HEK293T (cell line): ENCODE measurements around the gene GPALPP1.
"Not testable (repeated sequence)": the region's sequence is repeated elsewhere in the genome, so short reads cannot be mapped to it uniquely, and the experiment has no call there.

ENCODE experiments used
- CTCF ChIA-PET: fragments of 350-600 bp; formaldehyde crosslinking; extraction: SDS; loops from one replicate; lab custom pipeline; 2021; ENCODE audit warnings: antibody characterized with exemption, inconsistent platforms; lab: Yijun Ruan, JAX
- POLR2A ChIA-PET: fragments of 350-600 bp; formaldehyde crosslinking; extraction: SDS; loops from one replicate; lab custom pipeline; 2020; ENCODE audit warnings: antibody characterized with exemption, inconsistent platforms; lab: Yijun Ruan, JAX
- DNase-seq: peaks from one replicate; pipeline ENCODE4 v3.0.0; 2012; ENCODE audit warnings: mixed read lengths; ENCODE audit errors: extremely low spot score
- ARNT ChIP-seq: fragments of 450-650 bp; IDR thresholded peaks from 2 replicates; pipeline ENCODE4 v1.6.1; 2017; ENCODE audit warnings: mild to moderate bottlenecking
- BHLHE40 ChIP-seq: fragments of 450-650 bp; IDR thresholded peaks from 2 replicates; pipeline ENCODE4 v1.6.1; 2016; ENCODE audit warnings: mild to moderate bottlenecking, moderate library complexity, borderline replicate concordance
- CTBP1 ChIP-seq: fragments of 450-650 bp; IDR thresholded peaks from 2 replicates; pipeline ENCODE4 v1.6.1; 2016; ENCODE audit warnings: borderline replicate concordance
- ELF4 ChIP-seq: fragments of 450-650 bp; IDR thresholded peaks from 2 replicates; pipeline ENCODE4 v1.6.1; 2017; ENCODE audit warnings: antibody characterized with exemption
- FOXA1 ChIP-seq: fragments of 450-650 bp; IDR thresholded peaks from 2 replicates; pipeline ENCODE4 v1.6.1; 2016; ENCODE audit warnings: mild to moderate bottlenecking
- FOXK2 ChIP-seq: fragments of 450-650 bp; IDR thresholded peaks from 2 replicates; pipeline ENCODE4 v1.6.1; 2016; ENCODE audit warnings: mild to moderate bottlenecking
- FOXM1 ChIP-seq: fragments of 450-650 bp; IDR thresholded peaks from 2 replicates; pipeline ENCODE4 v1.6.1; 2017; ENCODE audit warnings: mild to moderate bottlenecking, borderline replicate concordance
- HDGF ChIP-seq: fragments of 450-650 bp; IDR thresholded peaks from 2 replicates; pipeline ENCODE4 v1.6.1; 2017; ENCODE audit warnings: antibody characterized with exemption, borderline replicate concordance
- L3MBTL2 ChIP-seq: fragments of 450-650 bp; conservative IDR thresholded peaks from 2 replicates; pipeline ENCODE4 v1.6.1; 2016; ENCODE audit warnings: mild to moderate bottlenecking
- LEF1 ChIP-seq: fragments of 450-650 bp; IDR thresholded peaks from 2 replicates; pipeline ENCODE4 v1.6.1; 2017; ENCODE audit warnings: mild to moderate bottlenecking, borderline replicate concordance
- NFRKB ChIP-seq: fragments of 450-650 bp; IDR thresholded peaks from 2 replicates; pipeline ENCODE4 v1.6.1; 2016; ENCODE audit warnings: mild to moderate bottlenecking, moderate library complexity
- PKNOX1 ChIP-seq: fragments of 450-650 bp; IDR thresholded peaks from 2 replicates; pipeline ENCODE4 v1.6.1; 2016
- SP1 ChIP-seq: fragments of 450-650 bp; IDR thresholded peaks from 2 replicates; pipeline ENCODE4 v1.6.1; 2017
- SUZ12 ChIP-seq: fragments of 450-650 bp; IDR thresholded peaks from 2 replicates; pipeline ENCODE4 v1.6.1; 2016; ENCODE audit warnings: mild to moderate bottlenecking
- TARDBP ChIP-seq: fragments of 450-650 bp; IDR thresholded peaks from 2 replicates; pipeline ENCODE4 v1.6.1; 2016
- ZNF384 ChIP-seq: fragments of 450-650 bp; IDR thresholded peaks from 2 replicates; pipeline ENCODE4 v1.6.1; 2016

The GPALPP1 gene

GRCh38 chr13:45055198-45055901 lies 66.0 kb downstream of the GPALPP1 start:
- ChIA-PET POLR2A (interaction anchor here (1.2 kb wide), 1 partner anchor 11 kb away, joined by 3 read pairs; no protein-coding TSS in a partner anchor), CTCF (no interaction called here)
- no peak for DNase-seq
- TF ChIP-seq FOXA1: no peak
- TF ChIP-seq BHLHE40: no peak
- TF ChIP-seq LEF1: no peak
- no peak for TF ChIP-seq ZNF384
- no peak for TF ChIP-seq NFRKB
- TF ChIP-seq SP1: no peak
- no peak for TF ChIP-seq CTBP1
- no peak for TF ChIP-seq ELF4
- no peak for TF ChIP-seq ARNT
- no peak for TF ChIP-seq HDGF
- TF ChIP-seq TARDBP: no peak
- TF ChIP-seq L3MBTL2: no peak
- TF ChIP-seq SUZ12: no peak
- TF ChIP-seq PKNOX1: no peak
- TF ChIP-seq FOXK2: no peak
- TF ChIP-seq FOXM1: no peak

GRCh38 chr13:45055902-45056648 lies 66.7 kb downstream of the GPALPP1 start:
- no peak for DNase-seq
- ChIA-PET POLR2A (interaction anchor here (1.2 kb wide), 1 partner anchor 10 kb away, joined by 3 read pairs; no protein-coding TSS in a partner anchor), CTCF (no interaction called here)
- TF ChIP-seq FOXK2 (no peak), FOXA1 (no peak)

GRCh38 chr13:45060062-45060461 lies 70.7 kb downstream of the GPALPP1 start:
- DNase-seq: no peak
- CTCF ChIA-PET: no interaction called here
- TF ChIP-seq CTBP1 (no peak), FOXM1 (no peak), SUZ12 (no peak), FOXA1 (no peak), L3MBTL2 (no peak), SP1 (no peak), ARNT (no peak), BHLHE40 (no peak), FOXK2 (no peak), TARDBP (no peak), ZNF384 (no peak), LEF1 (no peak)
- POLR2A ChIA-PET: no interaction called here

DNA sequence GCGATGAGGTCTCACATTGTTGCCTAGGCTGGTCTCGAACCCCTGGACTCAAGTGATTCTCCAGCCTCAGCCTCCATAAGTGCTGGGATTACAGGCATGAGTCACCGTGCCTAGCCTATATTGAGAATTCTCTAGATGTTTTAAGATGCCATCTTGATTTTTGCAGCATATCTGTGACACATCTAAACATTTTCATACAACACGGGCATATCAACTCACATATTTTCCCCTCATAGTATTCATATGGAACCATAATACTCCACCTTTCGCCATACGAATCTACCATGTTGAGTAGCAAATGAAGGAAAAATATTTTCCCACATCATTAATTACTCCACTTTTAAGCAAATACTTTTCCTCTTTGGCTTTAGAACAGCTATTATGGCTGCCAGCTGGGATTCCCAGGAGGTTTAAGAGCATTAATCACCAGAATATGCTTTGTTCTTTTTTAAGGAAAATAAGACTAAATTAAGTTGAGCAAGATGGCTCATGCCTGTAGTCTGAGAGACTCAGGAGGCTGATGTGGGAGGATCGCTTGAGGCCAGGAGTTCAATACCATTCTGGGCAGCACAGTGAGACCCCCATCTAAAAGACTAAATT lies 74.0 kb downstream of the GPALPP1 start:
- no peak for TF ChIP-seq FOXA1
- TF ChIP-seq HDGF: no peak
- POLR2A ChIA-PET: no interaction called here
- DNase-seq: no peak
- CTCF ChIA-PET: interaction anchor here (0.6 kb wide), 1 partner anchor 128 kb away, joined by 3 read pairs; no protein-coding TSS in a partner anchor

DNA sequence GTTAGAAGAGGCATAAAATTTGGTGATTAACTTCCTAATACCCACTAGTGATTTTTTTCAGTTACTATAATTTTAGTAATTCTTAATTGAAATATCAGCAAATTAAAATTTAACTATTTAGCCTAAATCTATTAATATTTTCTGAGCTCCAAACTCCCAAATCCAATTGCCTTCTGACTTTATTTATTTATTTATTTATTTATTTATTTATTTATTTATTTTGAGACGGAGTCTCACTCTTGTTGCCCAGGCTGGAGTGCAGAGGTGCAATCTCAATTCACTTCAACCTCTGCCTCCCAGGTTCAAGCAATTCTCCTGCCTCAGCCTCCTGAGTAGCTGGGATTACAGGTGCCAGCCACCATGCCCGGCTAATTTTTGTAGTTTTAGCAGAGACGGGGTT lies 74.6 kb downstream of the GPALPP1 start:
- CTCF ChIA-PET: interaction anchor here (0.6 kb wide), 1 partner anchor 127 kb away, joined by 3 read pairs; no protein-coding TSS in a partner anchor
- POLR2A ChIA-PET, DNase-seq: not testable (repeated sequence)

DNA sequence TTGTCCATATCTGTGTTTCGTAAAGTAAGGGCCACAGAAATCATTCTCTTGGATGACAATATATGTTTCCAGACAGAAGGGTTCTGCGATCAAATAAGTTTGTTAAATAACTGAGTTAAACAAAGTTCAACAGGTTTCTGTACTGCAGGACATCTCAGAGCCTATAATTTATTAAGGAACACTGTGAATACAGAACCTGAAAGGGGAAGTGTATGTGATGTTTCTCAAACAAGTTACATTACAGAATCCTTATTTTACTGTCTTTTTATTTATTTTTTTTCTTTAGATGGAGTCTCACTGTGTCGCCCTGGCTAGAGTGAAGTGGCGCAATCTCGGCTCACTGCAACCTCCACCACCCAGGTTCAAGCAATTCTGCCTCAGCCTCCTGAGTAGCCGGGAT lies 75.6 kb downstream of the GPALPP1 start:
- TF ChIP-seq SUZ12: no peak
- ChIA-PET CTCF (no interaction called here), POLR2A (no interaction called here)
- no peak for DNase-seq

GRCh38 chr13:45068036-45069001 lies 79.0 kb downstream of the GPALPP1 start:
- DNase-seq: no peak

More at GRCh38 chr13:45068036-45069001, 79.0 kb downstream of the GPALPP1 start:
- ChIA-PET POLR2A (no interaction called here), CTCF (no interaction called here)
- no peak for TF ChIP-seq SP1
- no peak for TF ChIP-seq FOXK2
- no peak for TF ChIP-seq TARDBP
- TF ChIP-seq LEF1: no peak
- TF ChIP-seq ZNF384: no peak
- TF ChIP-seq ELF4: no peak
- TF ChIP-seq CTBP1: no peak
- no peak for TF ChIP-seq PKNOX1
- no peak for TF ChIP-seq L3MBTL2
- no peak for TF ChIP-seq HDGF
